MCF 10A (cell line): ENCODE results near the gene SLC7A7. TPM values are rescaled to one million over a fixed set of nuclear protein-coding genes. Genes with fewer than 3 reads are reported as not detected.
"Not testable (repeated sequence)": the region's sequence is repeated elsewhere in the genome, so short reads cannot be mapped to it uniquely, and the experiment has no call there.

ENCODE experiments used
- BruUV-seq: library from RNA; stranded (reverse); fragments of 400-500 nt; replicated peaks from 2 replicates; lab custom pipeline; 2021; lab: Mats Ljungman, UMichigan
- CTCF ChIA-PET: fragments of 300-600 bp; sonication (Branson Sonifier 250); formaldehyde crosslinking; extraction: SDS; loops from one replicate; lab custom pipeline; 2021; ENCODE audit warnings: antibody characterized with exemption, inconsistent platforms; lab: Yijun Ruan, JAX
- POLR2A ChIA-PET: fragments of 300-600, 350-650 bp; sonication (Branson Sonifier 250); formaldehyde crosslinking; extraction: SDS; loops from one replicate; lab custom pipeline; 2020; ENCODE audit warnings: antibody characterized with exemption, inconsistent platforms; lab: Yijun Ruan, JAX
- DNase-seq: peaks from one replicate; pipeline ENCODE4 v3.0.0-alpha.2; 2018; ENCODE audit not compliant: unreplicated experiment
- H3K27ac Mint-ChIP-seq: one replicate; pipeline ENCODE4 v1.8.0; 2022; ENCODE audit warnings: mild to moderate bottlenecking, low read depth, mixed read lengths; ENCODE audit not compliant: unreplicated experiment
- H3K27me3 Mint-ChIP-seq: one replicate; pipeline ENCODE4 v1.8.0; 2022; ENCODE audit warnings: mixed read lengths; ENCODE audit not compliant: insufficient read depth, unreplicated experiment
- H3K36me3 Mint-ChIP-seq: one replicate; pipeline ENCODE4 v1.8.0; 2022; ENCODE audit warnings: mild to moderate bottlenecking, moderate library complexity, mixed read lengths; ENCODE audit not compliant: insufficient read depth, unreplicated experiment
- H3K4me1 Mint-ChIP-seq: one replicate; pipeline ENCODE4 v1.8.0; 2022; ENCODE audit warnings: mixed read lengths; ENCODE audit not compliant: insufficient read depth, unreplicated experiment
- H3K4me3 Mint-ChIP-seq: one replicate; pipeline ENCODE4 v1.8.0; 2022; ENCODE audit warnings: mild to moderate bottlenecking, moderate library complexity, mixed read lengths; ENCODE audit not compliant: unreplicated experiment
- H3K9me3 Mint-ChIP-seq: one replicate; pipeline ENCODE4 v1.8.0; 2022; ENCODE audit warnings: mixed read lengths; ENCODE audit not compliant: unreplicated experiment
- CTCF ChIP-seq: fragments of 200-600 bp; IDR thresholded peaks from one replicate; pipeline ENCODE4 v1.8.0; 2022; ENCODE audit warnings: antibody characterized with exemption, mild to moderate bottlenecking; ENCODE audit not compliant: unreplicated experiment
- intact Hi-C: fragments of 100-400 bp; cut with micrococcal nuclease; formaldehyde crosslinking; loops from 2 replicates; pipeline ENCODE4 v1.14.1; 2022
- total RNA-seq: library from RNA; stranded (reverse); gene quantifications from 2 replicates; pipeline ENCODE4 v1.2.3, GENCODE V29; 2022

Gene SLC7A7
- total RNA-seq, 1 experiment from 2014 or later: 0.98 TPM

- DNase-seq: no peak
- intact Hi-C loops: loop anchor here (10.0 kb wide), 1 partner anchor 462 kb away; no protein-coding TSS in a partner anchor
- Mint-ChIP-seq H3K27me3 (no peaks in the 10 kb centered on the region), H3K9me3 (no peaks in the 10 kb centered on the region), H3K27ac (no peak overlapping the region), H3K36me3 (no peaks in the 10 kb centered on the region), H3K4me3 (no peak overlapping the region), H3K4me1 (peaks cover 8% of the 10 kb centered on the region)
- POLR2A ChIA-PET: interaction anchor here (1.1 to 3.2 kb wide), 2 partner anchors 14 to 19 kb away, joined by 4 to 17 read pairs; partner anchors contain the start of gene LRP10
- CTCF ChIA-PET: interaction anchor here (0.6 to 11.5 kb wide), 12 partner anchors 11 to 300 kb away, joined by 3 to 330 read pairs (median 8); partner anchors contain the start of genes LRP10, MMP14 and MRPL52
- BruUV-seq: no TSS peak
- TF ChIP-seq CTCF: no peak
These were observed 41.2 kb upstream of the SLC7A7 start for GRCh38 chr14:22856428-22856827.

GRCh38 chr14:22854963-22855724 is 39.9 kb upstream of the SLC7A7 start:
- H3K4me3 Mint-ChIP-seq: no peak overlapping the region
- POLR2A ChIA-PET: interaction anchor here (0.6 to 8.5 kb wide), 8 partner anchors 16 to 302 kb away, joined by 3 to 142 read pairs (median 3); partner anchors contain the start of genes LRP10, MMP14 and OXA1L
- H3K4me1 Mint-ChIP-seq: peaks cover 17% of the 10 kb centered on the region
- H3K36me3 Mint-ChIP-seq: no peaks in the 10 kb centered on the region
- H3K9me3 Mint-ChIP-seq: no peaks in the 10 kb centered on the region
- H3K27ac Mint-ChIP-seq: no peak overlapping the region
- TF ChIP-seq CTCF: no peak
- no TSS peak for BruUV-seq
- CTCF ChIA-PET: interaction anchor here (0.6 to 11.5 kb wide), 25 partner anchors 13 to 1219 kb away, joined by 3 to 330 read pairs (median 7); partner anchors contain the start of genes DAD1, LRP10, MMP14 and MRPL52
- intact Hi-C loops: loop anchor here (10.0 kb wide), 1 partner anchor 460 kb away; no protein-coding TSS in a partner anchor
- H3K27me3 Mint-ChIP-seq: no peaks in the 10 kb centered on the region
- DNase-seq: no peak

GRCh38 chr14:22854296-22854695 is 39.1 kb upstream of the SLC7A7 start:
- H3K4me1 Mint-ChIP-seq: peaks cover 17% of the 10 kb centered on the region
- not testable (repeated sequence) for BruUV-seq, H3K36me3 Mint-ChIP-seq, H3K27ac Mint-ChIP-seq, H3K4me3 Mint-ChIP-seq, H3K9me3 Mint-ChIP-seq, H3K27me3 Mint-ChIP-seq, DNase-seq
- intact Hi-C loops: loop anchor here (10.0 kb wide), 1 partner anchor 459 kb away; no protein-coding TSS in a partner anchor
- ChIA-PET CTCF (interaction anchor here (0.6 to 11.5 kb wide), 42 partner anchors 13 to 1218 kb away, joined by 3 to 330 read pairs (median 6); partner anchors contain the start of genes DAD1, LRP10, MMP14 and MRPL52), POLR2A (interaction anchor here (0.6 to 8.5 kb wide), 7 partner anchors 15 to 301 kb away, joined by 3 to 142 read pairs (median 5); partner anchors contain the start of genes LRP10 and MMP14)

GRCh38 chr14:22852940-22853767 is 37.9 kb upstream of the SLC7A7 start:
- POLR2A ChIA-PET: interaction anchor here (0.8 to 8.5 kb wide), 8 partner anchors 14 to 288 kb away, joined by 3 to 142 read pairs (median 6); partner anchors contain the start of genes LRP10, MMP14 and MRPL52
- Mint-ChIP-seq H3K4me1 (peaks cover 25% of the 10 kb centered on the region), H3K9me3 (no peaks in the 10 kb centered on the region), H3K27me3 (no peaks in the 10 kb centered on the region), H3K36me3 (no peaks in the 10 kb centered on the region), H3K4me3 (peak overlapping the region; percentile 70), H3K27ac (peak overlapping the region; percentile 64)
- no TSS peak for BruUV-seq
- DNase-seq: peak; percentile 81
- CTCF ChIA-PET: interaction anchor here (0.5 to 11.5 kb wide), 62 partner anchors 15 to 693 kb away, joined by 3 to 330 read pairs (median 5); partner anchors contain the start of genes DAD1, LRP10, MMP14 and MRPL52
- intact Hi-C loops: loop anchor here (1.0 to 10.0 kb wide), 8 partner anchors 16 to 458 kb away; partner anchors contain the start of gene MMP14
- TF ChIP-seq CTCF: peak; percentile 85
